Measurements from ENCODE around the gene ZNF500.
"Not testable (repeated sequence)": the region's sequence is repeated elsewhere in the genome, so short reads cannot be mapped to it uniquely, and the experiment has no call there.

Gene ZNF500

DNA sequence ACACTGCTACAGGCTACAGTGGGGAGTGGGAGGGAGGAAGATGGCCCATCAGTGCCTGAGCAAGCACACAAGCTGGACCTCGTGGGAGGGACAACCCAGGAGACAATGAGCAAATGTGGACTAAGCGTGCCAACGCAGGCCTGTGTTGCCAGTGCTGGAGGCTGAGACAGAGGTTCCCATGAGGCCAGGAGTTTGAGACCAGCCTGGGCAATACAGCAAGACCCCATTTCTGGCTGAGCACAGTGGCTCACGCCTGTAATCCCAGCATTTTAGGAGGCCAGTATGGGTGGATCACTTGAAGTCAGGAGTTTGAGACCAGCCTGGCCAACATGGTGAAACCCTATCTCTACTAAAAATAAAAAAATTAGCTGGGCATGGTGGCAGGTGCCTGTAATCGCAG, 28.6 kb downstream of the ZNF500 start:
- not testable (repeated sequence) for DNase-seq

DNA sequence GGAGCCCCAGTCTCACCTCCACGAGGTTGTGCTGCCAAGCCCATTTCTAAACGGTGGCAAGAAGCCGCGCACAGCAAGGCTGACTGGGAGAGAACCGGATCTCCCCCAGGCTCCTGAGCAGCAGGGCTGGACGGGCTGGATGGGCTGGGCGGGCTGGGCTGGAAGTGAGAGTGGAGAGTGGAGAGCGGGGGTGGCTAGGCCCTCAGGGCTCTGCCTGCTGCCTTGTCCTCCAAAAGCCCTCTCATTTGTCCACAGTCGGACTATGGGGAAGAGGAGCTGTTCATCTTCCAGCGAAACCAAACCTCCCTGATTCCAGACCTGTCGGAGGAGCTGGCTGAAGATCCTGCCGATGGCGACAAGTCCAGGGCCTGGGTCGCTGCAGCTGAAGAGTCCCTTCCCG, 29.4 kb downstream of the ZNF500 start:
- DNase-seq: no peak

DNA sequence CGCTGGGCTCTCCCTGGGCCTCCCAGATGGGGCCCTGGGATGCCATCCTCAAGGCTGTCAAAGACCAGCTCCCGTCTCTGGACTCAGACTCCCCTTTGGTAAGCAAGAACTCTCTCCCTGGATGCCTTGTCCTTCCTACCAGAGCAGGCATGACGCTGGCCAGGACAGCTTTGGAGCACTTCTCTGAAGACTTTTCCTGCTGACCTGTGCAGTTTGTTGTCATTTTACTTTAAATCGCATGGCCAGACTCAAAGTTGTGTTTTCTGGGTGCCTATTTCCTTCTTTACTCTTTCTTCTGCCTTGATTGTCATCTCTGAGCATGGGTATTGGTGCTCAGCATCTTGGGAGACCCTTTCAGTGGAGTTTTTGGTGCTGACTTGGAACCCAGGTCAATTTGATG, 30.4 kb downstream of the ZNF500 start:
- DNase-seq: no peak

DNA sequence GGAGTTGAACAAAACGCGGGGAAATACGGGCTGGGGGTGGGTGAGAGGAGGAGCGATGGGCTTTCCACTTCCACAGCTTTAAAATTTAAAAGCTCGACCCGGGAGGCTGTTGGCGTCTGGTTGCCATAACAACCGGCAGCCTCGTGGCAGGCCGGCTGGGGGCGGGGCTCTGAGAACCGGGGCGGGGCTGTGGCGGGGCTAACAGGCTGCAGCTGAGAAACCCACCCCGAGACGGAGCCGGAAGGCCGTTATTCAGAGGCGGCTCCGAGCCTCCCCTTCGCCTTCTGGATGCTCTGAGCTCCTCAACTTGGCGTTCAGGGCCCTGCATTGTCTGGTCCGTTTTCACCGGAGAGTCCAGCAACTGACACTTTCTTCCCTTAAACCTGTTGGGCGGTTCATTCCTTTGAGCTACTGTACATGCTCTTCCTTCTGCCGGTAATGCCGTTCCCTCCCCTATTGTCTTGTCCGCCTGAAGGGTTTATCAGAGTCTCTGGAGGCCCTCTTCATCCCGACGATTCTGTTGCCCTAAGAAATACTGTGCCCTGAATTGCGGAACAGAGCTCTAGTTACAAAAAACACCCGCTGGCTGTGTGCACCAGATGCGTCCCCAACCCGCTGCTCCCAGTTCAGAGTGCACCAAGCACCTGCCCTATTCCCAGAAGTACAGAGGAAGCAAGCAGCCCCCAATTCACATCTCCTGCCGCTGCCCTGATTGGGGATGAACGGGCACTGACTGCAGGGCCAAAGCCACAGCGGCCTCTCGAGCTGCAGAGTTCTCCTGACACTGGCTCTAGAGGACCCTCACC, 32.0 kb downstream of the ZNF500 start:
- DNase-seq: peak; percentile 62 to 85

DNA sequence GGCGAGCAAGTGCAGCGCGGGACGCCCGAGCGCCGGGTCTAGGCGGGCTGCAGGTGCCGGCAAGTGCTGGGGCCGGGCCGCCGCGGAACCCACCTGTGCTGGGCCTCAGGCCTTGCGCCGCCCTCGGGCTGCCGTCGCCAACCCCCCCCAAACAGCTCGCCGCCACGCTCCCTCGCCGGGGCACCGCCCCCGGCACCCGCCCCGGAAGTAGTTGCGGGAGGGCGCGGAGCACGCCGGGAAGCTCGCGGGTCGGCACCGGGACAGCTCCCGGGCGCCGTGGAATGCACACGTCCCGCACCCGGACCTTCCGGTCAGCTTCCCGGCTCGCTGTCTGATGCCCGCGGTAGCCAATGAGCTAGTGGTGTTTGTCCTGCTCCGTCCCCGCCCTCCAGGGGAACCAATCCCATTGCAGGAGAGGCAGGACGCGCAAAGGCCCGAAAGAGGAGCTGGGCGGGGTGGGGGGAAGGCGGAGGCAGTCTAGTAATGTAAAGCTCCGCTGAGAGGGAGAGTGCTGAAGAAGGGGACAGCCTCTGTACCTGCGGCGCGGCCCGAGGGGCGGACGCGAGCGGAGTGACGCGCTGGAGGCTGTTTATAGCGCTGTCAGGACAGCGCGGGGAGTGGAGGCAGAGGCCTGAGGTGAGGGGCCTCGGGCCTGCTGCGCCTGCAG, 32.8 kb downstream of the ZNF500 start, which contains the start of the genes ANKS3 and DNAAF8:
TSS of gene ANKS3 (minus strand) at position 209 of the 667 bp plus-strand sequence. CDS start 4,122 bp downstream, outside the sequence.
TSS of gene DNAAF8 (plus strand) at position 475 of the 667 bp plus-strand sequence. CDS start 1,978 bp downstream, outside the sequence.
- DNase-seq: peak; percentile 94 to 95

DNA sequence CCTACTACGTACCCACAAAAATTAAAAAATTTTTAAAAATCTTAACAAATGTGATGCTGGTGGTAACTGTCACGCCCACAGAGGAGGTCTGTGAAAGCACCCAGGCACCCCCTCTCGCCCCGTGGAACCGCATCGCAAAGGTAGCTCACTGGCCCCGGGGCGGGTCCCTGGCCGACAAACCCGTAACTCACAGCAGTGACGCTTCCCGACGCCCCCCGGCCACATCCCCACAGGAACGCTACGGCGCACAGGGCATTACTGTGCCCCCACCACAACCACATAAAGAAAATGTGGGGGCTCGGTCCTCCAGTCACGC, 33.3 kb downstream of the ZNF500 start:
- DNase-seq: no peak

DNA sequence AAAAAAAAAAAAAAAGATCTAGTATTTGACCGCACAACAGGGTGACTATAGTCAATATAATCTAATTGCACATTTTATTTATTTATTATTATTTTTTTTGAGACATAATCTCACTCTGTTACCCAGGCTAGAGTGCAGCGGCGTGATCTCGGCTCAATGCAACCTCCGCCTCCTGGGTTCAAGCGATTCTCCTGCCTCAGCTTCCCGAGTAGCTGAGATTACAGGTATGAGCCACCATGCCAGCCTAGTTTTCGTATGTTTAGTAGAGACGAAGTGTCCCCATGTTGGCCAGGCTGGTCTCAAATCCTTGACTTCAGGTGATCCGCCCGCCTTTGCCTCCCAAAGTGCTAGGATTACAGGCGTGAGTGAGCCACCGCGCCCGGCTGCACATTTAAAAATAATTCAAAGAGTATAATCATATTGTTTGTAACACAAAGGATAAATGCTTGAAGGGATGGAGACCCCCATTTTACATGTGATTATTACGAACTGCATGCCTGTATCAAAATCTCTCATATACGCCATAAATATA, 33.7 kb downstream of the ZNF500 start:
- no peak for DNase-seq

DNA sequence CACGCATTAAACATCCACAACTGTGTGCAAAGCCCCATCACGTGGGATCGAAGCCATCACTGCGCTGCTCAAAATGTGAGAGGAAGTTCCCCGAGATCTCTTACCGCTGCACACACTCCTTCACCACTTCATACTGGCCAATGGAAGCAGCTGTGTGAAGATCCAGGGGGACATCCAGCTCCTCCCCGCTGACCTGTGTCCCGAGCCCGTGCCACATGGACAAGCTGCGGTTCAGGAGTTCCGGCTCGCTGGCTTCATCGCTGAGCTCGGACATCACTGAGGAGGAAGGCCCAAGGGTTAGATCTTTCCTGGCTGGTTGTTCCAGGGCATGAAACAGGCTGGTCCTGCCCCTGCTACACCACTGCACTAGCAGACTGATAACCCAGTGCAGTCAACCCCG, 37.1 kb downstream of the ZNF500 start:
- no peak for DNase-seq

DNA sequence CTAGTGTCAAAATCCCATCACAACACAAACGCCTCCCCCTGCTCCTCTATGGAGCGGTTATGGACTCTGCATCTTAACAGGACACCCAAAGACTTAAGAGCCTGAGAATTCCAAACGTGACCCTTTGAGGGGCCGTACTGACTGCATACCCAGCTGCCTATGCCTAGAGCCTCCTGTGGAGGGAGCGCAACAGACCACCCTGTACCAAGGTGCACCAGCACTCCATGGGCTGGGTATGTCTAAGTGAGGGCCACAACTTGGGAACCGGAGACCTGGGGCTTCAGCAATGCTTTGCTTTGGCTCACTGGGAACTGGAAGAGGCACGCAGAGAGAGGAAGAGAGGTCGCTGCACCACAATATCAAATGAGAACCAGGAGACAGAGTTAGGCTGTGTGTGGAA, 38.3 kb downstream of the ZNF500 start:
- DNase-seq: no peak

DNA sequence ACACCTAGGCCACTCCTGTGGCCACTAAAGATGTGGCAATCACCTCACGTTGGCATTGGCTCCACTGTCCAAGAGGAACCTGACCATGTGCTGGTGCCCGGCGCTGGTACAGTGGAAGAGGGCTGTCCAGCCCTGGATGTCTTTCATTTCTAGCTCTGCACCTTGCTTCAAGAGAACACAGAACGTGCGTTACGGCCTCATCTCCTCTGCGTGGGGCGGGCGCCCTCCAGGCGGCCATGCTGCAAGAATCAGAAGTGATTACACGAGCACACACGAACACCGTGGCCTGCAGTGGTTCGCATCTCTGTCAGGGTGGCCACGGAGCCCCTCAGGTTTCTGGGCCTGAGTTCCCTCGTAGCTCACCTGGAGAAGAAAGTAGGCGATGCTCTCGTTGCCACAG, 40.3 kb downstream of the ZNF500 start:
- no peak for DNase-seq

DNA sequence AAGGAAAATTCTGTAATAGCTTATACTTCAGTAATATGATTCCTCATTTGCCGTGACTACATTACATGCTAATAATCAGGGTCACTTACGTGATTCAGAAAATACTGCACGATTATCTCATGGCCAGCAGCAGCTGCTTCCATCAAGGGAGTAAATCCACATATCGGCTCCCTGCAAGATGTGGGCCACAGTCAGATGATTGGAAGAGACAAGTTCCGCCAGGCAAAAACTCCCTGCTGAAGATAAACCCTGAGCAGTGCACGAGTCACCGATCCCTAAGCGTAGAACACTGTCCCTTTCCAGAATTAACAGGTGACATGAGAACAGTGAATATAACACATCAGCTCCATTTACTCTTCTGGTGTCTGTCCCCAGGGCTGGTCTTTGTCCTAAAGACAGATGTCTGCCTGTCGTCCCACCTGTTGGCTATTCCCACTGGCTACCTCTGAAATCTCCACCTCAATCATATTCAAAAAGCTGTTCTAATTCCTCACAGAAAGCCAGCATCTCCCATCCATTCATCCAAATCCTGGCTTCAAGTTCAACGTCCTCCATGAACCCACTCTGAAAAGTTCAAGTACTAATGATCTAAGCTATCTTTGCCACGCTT, 42.2 kb downstream of the ZNF500 start:
- DNase-seq: no peak

DNA sequence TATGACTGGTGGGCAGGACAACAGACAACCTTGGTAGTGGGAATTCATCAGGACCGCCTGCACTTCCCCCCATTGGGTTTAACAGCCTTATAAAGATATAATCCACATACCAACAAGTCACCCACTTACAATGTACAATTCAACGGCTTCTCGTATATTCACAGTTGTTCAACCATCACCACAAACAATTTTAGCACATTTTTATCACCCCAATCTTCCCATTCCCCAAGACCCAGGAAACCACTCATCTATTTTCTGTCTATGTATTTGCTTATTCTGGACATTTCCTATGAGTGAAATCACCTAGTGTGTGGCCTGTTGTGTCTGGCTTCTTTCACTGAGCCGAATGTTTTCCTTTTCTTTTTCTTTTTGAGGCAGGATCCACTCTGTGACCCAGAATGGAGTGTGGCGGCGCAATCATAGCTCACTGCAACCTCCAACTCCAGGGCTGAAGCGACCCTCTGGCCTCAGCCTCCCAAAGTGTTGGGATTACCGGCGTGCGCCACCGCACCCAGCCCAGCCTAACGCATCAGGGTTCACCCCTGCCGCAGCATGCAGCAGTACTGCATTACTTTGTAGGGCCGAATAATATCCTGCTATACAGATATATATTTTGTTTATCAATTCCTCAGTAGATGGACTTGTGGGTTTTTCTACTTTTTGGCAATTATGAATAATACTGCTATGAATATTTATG, 43.7 kb downstream of the ZNF500 start:
- DNase-seq: no peak

DNA sequence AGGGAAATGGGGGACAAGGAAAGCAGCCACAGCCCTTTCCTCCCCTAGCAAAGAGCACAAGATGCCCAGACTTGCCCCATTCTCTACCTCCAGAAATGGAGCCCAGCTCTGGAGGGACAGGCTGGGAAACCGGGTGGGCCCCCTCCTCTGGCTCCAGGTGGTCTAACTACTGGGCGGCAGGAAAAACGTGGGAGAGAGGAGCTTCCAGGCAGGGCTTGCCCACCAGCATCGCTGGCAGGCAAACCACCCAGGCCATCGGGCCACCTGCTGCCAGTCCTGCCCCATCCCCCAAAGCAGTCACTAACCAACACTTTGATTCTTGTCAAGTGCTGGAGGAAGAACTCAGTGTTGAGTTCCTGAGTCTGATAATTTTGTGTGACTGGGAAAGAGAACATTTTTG, 48.5 kb downstream of the ZNF500 start:
- DNase-seq: no peak

DNA sequence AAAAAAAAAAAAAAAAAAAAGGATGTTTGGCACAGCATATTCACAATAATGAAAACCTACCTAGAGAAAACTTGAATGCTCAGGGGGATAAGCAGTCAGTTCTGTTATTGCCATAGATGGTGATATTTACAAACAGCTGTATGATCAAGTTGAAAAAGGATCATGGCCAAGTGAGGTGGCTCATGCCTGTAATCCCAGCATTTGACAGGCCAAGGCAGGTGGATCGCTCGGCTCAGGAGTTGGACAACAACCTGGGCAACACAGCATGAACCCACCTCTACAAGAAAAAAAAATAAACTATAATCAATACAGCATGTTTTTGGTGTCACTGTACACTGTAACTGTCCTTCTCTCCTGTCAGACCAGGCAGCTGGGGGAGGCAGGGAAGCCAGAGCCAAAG, 52.0 kb downstream of the ZNF500 start:
- DNase-seq: no peak

DNA sequence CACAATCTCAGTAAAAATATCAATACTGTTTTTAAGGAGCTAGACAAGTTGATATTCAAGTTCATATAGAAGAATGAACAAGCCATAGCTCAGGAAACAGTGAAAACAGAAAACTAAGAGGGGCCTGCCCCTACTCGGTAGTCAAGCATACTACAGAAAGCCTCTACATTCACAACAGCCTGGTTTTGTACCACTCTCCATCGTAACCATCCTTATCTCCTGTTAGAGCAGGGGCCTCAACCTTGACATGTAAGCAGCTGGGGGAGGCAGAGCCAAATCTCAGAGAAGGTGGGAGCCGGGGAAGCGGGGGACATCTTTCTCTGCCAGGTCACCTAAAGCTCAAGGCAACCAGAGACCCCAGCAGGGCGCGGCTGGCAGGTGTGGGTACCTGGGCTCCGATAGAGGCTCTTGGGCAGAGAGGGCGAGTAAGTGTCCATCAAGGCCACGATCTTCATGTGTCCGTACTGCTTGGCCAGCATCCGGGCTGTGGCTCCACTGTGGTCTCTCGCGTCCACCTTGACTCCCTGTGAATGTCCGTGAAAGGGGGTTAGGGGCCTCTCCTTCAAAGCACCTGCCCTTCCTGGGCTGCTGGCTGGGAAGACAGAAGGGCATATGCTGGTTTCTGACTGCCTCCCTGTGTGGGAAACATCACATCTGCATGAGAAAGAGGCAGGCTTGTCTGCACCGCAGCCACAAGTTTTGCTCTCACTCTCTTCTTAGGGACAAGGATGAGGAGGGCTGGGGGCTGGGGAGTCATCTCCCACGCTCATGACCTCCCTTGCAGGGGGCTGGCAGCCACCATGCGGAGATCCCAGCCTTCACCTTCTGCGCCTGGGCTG, 53.1 kb downstream of the ZNF500 start:
- DNase-seq: no peak

DNA sequence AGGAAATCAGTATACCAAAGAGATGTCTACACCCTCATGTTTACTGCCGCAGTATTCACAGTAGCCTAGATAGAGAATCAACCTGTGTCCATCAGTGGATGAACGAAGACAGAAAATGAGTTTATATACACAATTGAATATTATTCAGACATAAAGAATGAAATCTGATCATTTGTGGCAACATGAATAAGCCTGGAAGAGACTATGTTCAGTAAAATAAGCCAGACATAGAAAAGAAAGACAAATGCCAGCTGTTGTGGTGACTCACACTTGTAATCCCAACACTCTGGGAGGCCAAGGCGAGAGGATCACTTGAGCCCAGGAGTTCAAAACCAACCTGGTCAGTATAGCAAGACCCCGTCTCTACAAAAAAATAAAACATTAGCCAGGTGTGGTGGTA, 57.5 kb downstream of the ZNF500 start:
- DNase-seq: no peak

DNA sequence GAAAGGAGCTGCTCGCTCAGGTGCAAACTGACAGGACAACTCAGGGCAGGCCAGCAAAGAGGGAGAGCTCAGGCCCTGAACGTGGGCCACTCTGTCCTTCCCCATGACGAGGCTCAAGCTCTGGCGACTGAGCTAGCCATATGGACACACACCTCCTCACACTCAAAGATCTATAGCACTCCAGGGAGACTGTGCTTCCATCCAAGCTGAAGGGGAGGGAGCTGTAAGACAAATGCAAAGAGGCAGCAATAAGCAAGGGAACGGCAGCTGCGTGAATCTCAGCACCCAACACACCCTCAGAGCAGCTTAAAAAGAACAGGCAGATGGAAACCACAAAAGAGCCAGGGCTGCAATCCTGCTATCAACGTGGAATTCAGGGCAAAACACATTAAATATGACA, 60.1 kb downstream of the ZNF500 start:
- no peak for DNase-seq

DNA sequence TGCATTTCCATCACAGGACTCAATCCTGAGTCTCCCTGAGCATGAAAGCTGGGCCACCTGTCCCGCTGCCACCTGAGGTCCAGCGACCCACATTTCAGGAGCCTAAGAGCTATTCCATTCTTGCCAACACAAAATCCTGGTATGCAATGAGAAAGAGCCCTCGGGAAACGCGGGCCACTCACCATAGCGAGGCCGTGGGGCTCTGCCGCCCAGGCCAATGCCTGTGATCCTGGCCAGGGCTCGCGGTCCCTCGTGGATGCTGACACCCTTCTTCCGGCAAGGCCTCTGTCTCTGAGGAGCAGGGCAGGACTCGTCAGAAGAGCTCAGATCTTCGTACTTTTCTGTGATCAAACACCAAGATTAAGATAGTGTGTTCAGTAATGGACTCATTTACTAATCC, 62.0 kb downstream of the ZNF500 start:
- DNase-seq: no peak

DNA sequence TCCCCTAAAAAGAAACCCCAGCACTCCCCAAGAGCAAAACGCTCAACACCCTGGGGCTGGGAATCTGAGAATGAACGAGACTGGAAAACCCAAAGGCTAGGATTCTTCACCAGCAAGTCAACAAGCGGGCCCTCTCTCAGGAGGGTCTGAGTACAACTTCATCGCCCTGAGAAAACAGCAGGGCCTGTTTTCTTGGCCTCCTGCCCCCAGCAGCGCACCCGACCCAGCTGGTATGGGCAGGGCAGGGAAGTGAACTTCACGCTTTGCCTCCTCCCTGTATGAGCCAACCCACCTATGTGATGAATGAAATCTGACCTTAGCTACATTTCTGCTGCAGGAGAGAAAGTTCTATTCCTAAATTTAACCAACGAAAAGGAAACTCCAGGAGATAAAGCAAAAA, 62.5 kb downstream of the ZNF500 start:
- no peak for DNase-seq

DNA sequence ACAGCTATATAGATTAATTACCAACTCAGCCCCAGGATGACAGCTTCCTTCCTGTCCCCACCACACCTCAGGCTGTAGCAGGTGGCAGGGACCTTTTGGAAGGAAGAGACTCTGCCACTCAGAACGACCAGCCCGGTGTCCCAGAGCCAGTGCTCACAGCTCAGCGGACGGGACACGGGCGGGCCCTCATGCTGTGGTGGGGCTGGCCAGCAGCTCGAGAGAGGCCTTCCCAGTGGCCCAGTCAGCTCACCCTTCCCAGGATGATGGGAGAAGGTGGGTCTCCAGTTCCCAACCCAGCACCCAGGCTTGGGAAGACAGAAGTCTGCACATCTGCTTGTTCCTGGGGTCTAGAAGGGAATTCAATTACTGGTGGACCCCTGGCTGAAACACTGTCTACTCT, 63.1 kb downstream of the ZNF500 start:
- DNase-seq: no peak

DNA sequence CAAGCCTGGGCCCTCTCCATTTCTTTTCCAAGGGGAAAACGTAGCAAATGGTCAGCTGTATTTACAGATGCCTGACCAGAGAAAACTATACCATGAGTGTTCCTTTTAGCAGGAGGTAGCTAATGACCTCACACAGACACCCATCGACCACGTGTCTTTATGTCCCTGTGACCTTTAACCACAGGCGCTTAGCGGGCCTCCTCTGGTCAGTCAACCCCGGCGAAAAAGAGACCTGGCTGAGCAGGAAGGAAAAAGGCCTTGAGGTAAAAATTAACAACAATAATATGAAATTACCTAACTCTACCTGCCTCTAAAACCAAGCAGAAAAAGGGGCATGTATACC, 64.5 kb downstream of the ZNF500 start:
- no peak for DNase-seq

DNA sequence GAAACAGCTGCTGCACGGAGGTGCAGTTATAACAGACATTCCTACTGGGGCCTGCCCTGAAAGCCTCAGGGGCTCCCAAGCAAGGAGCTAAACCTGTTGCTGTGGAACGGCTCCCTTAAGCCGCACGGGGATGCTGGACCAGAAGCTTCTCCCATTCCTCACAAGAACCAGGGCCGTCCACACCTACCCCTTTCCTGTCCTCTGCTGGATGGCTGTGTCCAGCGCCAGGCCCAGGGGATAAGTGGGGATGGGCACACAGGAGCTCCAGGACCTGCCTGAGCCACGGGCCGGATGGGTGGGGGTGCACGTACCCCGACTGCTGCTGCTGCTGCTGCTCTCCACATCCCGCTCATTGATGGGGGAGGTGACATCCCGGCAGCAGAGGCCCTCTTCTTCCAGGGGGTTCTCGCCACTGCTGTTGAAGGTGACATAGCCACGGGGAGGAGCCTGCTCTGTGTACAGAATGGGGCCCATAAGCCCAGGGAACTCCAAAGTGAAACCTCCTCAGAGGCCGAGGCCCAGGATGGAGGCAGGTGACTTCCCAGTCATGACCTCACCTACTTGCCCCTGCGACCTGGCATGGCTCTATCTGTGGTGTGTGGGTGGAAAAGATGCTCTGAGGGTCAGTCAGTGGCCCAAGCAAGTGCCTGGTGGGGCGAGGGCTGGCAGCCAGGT, 65.0 kb downstream of the ZNF500 start:
- no peak for DNase-seq
